Gastroesophageal sphincter (tissue), 3 donors: ENCODE measurements around the gene CD6.

Experiments used
- CTCF ChIP-seq, 4 experiments: fragments of 200-600 bp in 2 of 4; fragments of 450-650 bp in 2 of 4; sonication (generic) in 1 of 4; IDR thresholded peaks; one replicate each; pipeline ENCODE4 v1.5.1; 2017 to 2019; ENCODE audit warnings: antibody characterized with exemption in 4 of 4, mild to moderate bottlenecking in 2 of 4, moderate library complexity in 2 of 4
- EP300 ChIP-seq: sonication (generic); formaldehyde crosslinking; IDR thresholded peaks from one replicate; pipeline ENCODE4 v1.6.1; 2017; ENCODE audit warnings: antibody characterized with exemption, mild to moderate bottlenecking
- POLR2A ChIP-seq, 2 donors: fragments of 450-650 bp; IDR thresholded peaks; one replicate each; pipeline ENCODE4 v1.6.1; 2017; ENCODE audit warnings: antibody characterized with exemption in 2 of 2, mild to moderate bottlenecking in 2 of 2, moderate library complexity in 1 of 2
- POLR2AphosphoS5 ChIP-seq: sonication (generic); formaldehyde crosslinking; IDR thresholded peaks from one replicate; pipeline ENCODE4 v1.6.1; 2017; ENCODE audit warnings: antibody characterized with exemption

DNA sequence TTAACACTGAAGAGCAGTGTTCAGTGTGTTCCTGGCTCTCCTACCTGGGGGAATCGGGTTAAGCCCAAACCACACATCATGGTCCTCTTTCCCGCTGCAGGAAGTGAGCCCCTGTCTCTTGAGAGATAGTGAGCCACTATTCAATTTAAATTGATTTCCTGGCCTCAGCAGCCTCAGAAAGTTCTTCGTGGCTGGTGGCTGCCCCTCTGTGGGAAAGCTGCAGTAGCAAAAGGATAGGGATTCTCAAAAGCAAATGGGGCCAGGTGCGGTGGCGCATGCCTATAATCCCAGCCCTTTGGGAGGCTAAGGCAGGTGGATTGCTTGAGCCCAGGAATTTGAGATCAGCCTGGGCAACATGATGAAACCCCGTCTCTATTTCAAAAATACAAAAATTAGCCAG lies 81.7 kb downstream of the CD6 start:
- no peak for TF ChIP-seq POLR2A (IDR thresholded peaks at IDR 0.05)
- no peak for TF ChIP-seq CTCF (IDR thresholded peaks at IDR 0.05)
- no peak for TF ChIP-seq EP300
- TF ChIP-seq POLR2AphosphoS5, result no peak
